NK-92 treated with Interleukin-12 subunit alpha and Interleukin-12 subunit beta, amount 100 ng/mL, for 24 hours (cell line): ENCODE results near the gene OPN1LW.
"Not testable (repeated sequence)": the region's sequence is repeated elsewhere in the genome, so short reads cannot be mapped to it uniquely, and the experiment has no call there.

Experiments used
- DNase-seq: peaks from one replicate; lab custom pipeline; 2025; lab: John Stamatoyannopoulos, UW

Gene OPN1LW

DNA sequence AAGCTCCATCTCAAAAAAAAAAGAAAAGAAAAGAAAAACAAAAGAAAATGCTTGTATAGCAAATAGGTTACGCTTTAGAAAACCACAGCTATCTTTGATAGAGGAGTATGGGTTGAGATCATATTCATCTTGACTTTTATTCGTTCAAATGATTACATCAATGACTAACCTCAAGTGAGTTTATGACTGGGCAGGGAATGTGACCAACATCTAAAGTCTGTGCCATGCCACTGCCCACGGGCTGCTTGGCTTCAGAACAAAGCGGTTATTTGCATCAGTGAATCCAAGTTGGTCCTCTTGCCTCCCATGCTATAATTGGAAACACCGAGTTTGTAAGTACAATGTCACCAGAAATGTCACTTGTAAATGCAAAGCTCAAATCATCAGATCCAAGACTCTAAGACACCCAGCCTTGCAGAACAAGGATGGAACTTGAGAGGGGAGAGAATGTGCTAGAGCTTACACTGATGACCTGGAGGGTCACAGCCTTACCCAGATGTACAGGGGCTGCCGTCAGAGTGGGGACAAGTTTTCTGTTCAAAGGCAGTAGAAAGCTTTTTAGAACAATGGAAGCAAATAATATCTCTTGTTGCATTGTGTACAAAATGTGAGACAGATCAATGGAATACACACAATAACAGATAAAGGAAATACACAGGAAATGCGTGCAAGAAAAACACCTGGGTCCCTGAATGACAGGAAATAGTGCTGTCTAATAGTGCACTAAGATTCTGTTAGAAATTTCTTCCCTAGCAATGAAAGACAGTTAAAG lies 8.4 kb upstream of the OPN1LW start:
- DNase-seq = no peak

DNA sequence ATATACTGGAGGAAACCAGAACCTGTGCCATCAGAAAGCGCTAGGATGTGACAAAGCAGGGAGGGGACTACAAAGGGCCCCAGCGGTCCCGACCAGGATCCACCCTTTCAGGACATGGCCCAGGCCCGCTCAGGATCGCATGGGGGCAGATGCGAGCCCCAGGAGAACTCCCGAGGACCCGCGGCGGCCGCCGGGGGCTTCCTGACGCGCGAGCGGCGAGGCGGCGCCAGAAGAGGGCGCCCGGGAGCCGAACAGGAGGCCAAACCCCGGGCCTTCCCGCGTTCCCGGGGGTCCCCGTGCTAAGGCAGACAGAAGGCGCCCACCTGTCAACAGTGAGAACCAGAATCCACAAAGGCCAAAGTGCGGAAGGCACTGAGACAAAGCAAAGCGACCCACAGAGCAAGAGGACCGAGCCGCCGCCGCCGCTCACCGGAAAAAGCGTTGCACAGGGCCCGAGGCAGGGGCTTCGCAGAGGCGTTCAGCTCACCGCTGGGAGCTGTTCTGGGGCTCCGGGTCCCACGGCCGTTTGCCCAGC lies 7.3 kb upstream of the OPN1LW start:
- peak; percentile 41 for DNase-seq

DNA sequence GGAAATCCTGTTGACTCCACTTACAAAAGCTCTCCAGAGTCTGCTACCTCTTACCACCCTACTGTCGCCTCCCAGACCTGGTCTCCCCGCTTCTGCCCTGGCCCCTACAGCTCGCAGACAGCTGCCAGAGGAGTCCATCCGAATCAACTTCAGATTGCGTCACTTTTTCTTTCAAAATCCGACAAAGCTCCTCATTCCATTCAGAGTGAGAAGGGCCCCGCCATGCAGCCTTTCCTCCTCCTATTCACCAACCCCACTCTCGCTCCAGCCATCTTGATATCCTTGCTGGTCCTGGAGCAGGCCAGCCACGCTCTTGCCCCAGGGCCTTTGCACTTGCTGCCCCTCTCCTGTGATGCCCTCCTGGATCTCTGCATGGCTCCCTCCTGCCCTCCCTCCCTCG lies 5.2 kb upstream of the OPN1LW start:
- no peak for DNase-seq

DNA sequence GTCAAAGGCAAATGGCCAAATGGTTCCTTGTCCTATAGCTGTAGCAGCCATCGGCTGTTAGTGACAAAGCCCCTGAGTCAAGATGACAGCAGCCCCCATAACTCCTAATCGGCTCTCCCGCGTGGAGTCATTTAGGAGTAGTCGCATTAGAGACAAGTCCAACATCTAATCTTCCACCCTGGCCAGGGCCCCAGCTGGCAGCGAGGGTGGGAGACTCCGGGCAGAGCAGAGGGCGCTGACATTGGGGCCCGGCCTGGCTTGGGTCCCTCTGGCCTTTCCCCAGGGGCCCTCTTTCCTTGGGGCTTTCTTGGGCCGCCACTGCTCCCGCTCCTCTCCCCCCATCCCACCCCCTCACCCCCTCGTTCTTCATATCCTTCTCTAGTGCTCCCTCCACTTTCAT lies 3.8 kb upstream of the OPN1LW start:
- no peak for DNase-seq

DNA sequence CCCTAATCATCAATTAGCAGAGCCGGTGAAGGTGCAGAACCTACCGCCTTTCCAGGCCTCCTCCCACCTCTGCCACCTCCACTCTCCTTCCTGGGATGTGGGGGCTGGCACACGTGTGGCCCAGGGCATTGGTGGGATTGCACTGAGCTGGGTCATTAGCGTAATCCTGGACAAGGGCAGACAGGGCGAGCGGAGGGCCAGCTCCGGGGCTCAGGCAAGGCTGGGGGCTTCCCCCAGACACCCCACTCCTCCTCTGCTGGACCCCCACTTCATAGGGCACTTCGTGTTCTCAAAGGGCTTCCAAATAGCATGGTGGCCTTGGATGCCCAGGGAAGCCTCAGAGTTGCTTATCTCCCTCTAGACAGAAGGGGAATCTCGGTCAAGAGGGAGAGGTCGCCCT lies 3.3 kb upstream of the OPN1LW start:
- DNase-seq = no peak

DNA sequence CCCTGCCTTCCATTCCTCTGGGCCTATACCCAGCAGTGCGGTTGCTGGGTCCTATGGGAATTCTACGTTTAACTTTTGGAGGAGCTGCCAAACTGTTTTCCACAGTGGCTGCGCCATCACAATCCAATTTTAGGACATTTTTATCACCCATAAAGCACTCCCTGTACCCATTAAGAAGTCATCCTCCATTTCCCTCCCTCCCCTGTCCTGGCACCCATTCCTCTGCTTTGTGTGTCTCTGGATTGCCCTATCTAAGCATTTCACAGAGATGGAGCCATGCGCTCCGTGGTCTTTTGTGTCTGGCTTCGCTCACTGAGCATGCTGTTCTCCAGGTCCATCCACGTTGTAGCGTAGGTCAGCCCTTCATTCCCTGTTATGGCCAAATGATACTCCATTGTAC lies 1.7 kb upstream of the OPN1LW start:
- no peak for DNase-seq

DNA sequence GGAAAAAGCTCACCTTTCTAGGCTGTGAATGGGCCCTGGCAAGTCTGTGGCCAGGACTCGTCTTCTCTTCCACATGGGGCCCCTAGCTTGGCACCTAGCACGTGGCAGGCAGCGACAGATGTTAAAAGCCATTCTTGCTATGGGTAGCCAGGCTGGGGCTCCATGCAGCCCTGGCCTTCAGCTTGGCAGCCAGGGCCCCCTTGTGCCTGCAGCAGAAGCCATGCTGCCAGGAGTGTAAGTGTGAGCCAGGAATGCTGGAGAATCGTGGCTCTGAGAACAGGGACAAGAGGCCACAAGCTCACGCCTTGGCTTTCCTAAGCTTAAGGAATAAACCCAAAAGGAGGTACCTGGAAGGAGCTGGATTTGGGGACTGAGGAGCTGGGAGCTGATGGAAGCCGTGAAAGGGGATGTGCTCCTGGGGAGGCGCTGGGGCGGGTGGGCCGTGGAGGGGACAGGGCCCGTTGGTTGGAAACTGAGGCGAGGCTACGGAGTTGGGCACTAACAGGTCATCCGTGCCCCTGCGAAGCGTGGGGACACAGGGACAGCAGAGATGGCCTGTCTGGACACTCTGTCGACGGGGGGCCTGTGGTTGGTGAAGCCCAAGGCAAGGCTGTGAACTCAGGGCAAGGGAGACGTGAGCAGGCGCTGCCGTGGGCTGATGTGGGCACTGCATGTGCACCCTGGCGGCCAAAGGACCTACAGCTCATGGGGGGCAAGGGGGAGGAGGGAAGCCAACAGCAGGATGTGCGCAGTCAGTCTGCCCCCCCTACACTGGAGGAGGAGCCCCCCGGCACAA lies 895 bp upstream of the OPN1LW start:
- no peak for DNase-seq

DNA sequence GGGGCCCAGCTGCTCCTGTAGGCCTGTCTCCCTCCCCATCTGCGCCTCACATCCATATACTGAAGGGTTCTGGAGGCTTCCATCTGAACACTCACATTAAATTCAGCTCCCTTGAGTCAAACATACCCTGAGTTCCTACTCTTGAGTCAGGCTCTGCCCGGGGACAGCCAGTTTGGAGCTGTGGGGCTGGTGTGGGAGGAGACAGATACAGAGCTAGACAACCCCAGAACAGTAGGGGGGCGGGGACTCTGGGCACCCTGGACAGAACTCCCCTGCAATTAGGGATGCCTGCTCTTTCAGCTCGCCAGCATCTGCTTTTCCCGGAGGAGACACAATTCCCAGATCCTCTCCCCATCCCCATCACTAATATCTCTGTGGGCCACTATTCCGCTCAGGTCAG lies 7.0 kb downstream of the OPN1LW start:
- not testable (repeated sequence) for DNase-seq

DNA sequence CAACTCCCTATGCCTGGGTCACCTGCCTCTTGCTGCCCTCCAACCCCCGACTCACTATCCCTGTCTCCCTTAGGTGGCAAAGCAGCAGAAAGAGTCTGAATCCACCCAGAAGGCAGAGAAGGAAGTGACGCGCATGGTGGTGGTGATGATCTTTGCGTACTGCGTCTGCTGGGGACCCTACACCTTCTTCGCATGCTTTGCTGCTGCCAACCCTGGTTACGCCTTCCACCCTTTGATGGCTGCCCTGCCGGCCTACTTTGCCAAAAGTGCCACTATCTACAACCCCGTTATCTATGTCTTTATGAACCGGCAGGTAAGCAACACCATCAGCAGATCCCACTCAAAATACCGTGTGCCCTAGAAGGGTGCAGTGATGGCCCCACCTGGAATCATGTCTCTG lies 12.2 kb downstream of the OPN1LW start:
- not testable (repeated sequence) for DNase-seq

DNA sequence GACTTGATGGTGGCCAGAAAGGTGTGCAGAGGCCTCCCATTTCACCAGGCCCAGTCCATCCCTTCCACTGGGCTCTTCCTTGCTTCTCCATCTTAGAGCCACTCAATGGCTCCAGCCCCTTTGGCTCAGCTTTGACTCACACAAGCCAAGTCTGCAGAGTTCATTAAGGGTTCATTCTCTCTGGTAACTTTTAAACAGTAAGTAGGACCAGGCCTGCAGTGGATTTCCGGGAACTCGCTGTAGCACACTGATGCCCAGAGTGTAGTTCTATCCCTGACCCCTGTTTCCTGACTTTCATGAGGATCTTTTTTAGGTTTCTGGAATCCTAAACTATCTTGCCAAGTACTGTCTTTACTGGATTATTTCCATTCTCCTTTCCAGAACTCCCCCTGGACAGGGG lies 13.2 kb downstream of the OPN1LW start:
- DNase-seq = not testable (repeated sequence)

DNA sequence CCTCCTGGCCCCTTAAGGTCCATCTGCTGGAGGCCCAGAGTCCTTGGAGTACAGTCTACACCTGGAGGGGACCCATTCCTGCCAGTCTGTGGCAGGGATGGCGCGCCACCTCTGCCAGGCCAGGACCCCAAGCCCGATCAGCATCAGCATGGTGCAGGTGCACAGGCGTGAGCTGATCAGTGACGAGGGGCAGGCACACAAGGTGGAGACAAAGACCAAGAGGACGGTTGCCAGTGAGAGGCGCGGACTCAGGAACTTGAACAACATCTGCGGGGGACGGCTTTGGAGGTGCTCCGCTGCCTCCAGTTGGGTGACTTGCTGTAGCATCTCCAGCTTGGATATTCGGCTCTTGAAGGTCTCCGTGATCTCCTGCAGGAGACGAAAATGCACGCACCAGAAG lies 15.3 kb downstream of the OPN1LW start:
- not testable (repeated sequence) for DNase-seq

DNA sequence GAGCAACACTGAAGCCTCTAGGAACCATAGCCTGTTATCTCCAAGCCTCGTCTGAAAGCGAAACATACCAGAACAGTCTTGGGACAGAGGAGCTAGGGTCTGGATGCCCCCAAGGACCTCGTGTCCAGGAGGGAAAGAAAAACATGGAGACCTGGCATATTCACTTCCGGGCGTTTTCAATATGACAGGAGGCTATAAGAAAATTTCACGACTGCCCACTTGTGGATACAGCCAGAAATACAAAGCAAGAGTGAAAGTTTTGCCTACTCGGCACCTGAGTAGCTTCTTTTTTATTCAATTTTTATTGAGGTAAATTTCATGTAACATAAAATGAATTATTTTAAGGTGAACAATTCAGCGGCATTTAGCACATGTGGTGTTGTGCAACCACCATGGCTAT lies 20.9 kb downstream of the OPN1LW start:
- DNase-seq = not testable (repeated sequence)

DNA sequence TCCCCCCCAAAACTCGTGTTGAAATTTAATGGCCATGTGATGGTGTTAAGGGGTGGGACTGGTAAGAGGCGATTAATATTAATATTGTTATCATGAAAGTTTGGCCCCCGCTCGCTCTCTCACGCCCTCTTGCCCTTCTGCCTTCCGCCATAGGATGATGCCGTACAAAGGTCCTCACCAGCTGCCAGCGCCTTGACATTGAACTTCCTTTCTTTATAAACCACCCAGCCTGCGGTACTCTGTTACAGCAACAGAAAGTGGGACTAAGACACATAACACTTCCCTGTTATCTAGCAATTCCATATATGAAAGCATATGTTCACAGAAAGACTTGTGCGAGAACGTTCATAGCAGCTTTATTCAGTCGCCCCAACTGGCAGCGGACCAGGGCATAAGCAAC lies 24.3 kb downstream of the OPN1LW start:
- DNase-seq = not testable (repeated sequence)

DNA sequence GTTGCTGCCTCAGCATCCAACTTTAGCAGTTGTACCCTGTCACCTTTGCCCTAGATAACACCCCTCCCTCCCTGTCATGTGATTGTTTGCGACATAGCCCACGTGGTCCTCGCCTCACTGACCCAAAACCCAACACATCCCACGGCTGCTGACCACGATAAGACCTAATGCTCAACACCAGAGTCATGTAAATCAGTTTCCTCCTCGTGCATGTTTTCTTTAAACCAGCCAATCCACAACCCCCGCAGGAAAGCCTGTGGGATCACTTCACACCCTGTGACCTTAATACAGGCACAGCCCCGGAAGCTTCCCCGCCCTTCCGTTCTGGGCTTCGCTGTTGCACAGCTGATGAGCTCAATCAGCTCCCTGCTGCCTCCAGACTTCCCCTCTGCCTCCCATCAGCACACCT lies 28.5 kb downstream of the OPN1LW start:
- DNase-seq = not testable (repeated sequence)

DNA sequence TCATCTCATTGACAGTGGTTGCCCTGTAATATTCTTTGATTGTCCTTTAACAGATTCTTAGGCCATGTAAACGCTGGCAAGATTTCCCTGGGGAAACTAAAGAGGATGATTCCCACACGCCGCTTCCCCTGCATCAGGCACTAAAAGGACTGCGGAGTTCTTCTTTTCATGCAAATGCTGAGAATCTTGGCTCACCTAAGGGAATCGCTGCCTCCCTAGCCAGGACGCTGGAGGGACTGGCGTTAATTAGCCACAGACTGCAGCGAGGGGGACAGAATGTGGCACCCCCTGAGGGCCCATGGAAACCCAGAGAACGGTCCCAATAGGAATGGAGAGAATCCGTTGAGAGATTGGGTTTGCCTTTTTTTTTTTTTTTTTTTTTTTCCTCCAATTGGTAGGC lies 30.3 kb downstream of the OPN1LW start:
- not testable (repeated sequence) for DNase-seq

DNA sequence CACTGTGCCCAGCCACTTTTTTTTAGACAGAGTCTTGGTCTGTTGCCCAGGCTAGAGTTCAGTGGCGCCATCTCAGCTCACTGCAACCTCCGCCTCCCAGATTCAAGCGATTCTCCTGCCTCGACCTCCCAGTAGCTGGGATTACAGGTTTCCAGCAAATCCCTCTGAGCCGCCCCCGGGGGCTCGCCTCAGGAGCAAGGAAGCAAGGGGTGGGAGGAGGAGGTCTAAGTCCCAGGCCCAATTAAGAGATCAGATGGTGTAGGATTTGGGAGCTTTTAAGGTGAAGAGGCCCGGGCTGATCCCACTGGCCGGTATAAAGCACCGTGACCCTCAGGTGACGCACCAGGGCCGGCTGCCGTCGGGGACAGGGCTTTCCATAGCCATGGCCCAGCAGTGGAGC lies 38.3 kb downstream of the OPN1LW start, which contains the start of gene OPN1MW:
TSS of gene OPN1MW (plus strand) at position 301 of the 400 bp plus-strand sequence. CDS start at position 383, 82 bp downstream.
- not testable (repeated sequence) for DNase-seq

DNA sequence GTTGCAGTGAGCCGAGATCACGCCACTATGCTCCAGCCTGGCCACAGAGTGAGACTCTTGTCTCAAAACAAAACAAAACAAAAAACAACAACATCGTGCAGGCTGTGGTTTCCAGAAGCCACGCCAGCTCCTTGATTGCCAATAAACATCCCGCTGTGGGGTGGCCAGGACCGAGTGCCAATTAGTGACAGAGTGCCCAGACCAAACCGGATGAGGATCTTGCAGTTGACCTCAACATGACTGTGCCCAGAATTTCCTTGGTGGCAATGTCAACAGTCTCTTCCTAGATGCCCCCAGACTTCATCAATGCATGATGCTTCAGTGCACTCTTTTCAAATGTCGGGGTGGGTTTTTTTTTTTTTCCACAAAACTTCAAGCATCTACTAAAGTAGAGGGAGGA lies 39.8 kb downstream of the OPN1LW start:
- not testable (repeated sequence) for DNase-seq

DNA sequence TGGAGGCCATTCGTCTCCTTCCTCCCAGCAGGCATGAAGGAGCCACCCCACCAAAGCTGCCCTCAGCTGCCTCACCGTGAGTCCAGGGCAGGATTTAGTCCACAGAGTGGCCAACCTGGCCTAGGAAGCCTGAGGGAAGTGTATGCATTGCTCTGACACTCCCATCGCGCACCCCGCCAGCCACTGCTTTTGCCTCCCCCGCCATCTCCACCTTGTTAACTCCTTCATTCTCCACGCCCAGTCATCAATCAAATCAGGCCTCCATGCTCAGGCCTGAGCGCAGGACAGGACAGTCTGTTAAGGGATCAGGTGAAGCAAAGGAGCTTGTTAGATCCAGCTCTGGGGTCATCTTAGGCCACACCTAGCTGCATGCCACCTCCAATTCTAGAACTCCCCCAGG lies 48.8 kb downstream of the OPN1LW start:
- not testable (repeated sequence) for DNase-seq

DNA sequence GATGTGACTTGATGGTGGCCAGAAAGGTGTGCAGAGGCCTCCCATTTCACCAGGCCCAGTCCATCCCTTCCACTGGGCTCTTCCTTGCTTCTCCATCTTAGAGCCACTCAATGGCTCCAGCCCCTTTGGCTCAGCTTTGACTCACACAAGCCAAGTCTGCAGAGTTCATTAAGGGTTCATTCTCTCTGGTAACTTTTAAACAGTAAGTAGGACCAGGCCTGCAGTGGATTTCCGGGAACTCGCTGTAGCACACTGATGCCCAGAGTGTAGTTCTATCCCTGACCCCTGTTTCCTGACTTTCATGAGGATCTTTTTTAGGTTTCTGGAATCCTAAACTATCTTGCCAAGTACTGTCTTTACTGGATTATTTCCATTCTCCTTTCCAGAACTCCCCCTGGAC lies 50.3 kb downstream of the OPN1LW start:
- DNase-seq = not testable (repeated sequence)

DNA sequence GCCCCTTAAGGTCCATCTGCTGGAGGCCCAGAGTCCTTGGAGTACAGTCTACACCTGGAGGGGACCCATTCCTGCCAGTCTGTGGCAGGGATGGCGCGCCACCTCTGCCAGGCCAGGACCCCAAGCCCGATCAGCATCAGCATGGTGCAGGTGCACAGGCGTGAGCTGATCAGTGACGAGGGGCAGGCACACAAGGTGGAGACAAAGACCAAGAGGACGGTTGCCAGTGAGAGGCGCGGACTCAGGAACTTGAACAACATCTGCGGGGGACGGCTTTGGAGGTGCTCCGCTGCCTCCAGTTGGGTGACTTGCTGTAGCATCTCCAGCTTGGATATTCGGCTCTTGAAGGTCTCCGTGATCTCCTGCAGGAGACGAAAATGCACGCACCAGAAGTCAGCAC lies 52.4 kb downstream of the OPN1LW start:
- not testable (repeated sequence) for DNase-seq
